SKM-1 treated with dmso at 0.1 percent for 144 hours (cell line): ENCODE results near the gene CDKN2AIP.
"Not testable (repeated sequence)": the region's sequence is repeated elsewhere in the genome, so short reads cannot be mapped to it uniquely, and the experiment has no call there.

Experiments
- DNase-seq: peaks from one replicate; lab custom pipeline; 2025; ENCODE audit not compliant: unreplicated experiment; lab: John Stamatoyannopoulos, UW

The CDKN2AIP gene

DNA sequence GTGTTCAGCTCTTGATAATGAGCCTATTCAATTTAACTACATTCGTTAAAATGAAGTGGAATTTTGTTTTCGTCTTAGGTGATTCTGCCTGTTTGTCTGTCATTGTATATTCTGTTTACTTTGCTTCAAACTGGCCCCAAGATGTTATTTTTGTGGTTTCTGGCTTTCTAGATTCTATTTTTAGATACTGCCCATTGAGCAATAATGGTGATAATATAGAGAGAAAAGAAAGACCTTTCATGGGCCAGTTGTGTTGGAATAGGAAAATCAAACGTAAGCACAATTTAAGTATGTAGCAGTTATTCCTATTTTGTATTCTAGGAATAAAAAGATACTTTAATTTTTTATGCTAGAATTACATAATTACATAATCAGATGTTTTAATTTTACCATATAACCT is 4.0 kb downstream of the CDKN2AIP start:
- no peak for DNase-seq

DNA sequence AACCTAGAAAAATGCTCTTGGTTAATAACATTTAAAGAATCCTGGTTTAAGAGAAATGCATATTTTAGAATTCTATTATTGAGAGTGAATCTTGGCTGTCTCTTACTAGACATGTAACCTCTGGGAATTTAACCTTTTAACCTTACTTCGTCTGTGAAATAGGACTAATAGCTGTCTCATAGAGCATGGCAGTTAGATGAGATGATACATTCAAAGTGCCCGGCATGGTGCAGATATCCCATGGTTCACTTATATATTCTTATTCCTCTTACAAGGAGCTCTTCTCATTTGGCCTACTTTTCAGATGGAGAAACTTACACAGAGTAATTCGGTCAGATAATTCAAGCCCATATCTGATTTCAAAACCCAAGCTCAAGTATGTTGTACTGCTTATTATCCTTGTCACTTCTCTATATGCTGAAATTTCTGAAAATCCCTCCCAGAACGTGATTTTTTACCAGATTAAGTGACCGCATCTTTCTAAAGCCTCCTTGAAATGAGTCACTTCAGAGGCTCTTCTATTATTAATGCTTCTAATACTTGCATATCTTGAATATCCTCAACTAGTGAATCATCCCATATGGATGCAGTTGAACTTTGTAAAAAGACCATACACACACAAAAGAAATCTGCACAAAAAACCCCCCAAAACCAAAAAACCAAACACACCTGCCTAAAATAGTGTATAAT is 4.9 kb downstream of the CDKN2AIP start:
- no peak for DNase-seq

DNA sequence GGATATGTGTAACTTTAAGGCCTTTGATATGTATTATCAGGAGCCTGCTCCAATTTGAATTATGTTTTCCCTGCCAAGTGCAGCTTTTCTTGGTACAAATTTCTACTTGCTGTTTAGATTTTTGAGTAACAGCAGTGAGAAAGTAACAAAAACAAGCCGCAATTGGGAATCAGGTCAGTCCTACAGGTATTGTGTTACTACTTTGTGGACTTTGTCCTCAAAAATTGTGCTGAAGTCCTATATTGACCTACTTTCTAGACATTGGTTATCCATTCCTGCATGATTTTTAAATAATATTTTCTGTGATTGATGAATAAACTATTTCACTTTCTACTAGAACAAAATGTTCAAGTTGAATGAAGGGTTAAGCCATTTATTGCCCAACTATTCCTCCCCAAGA is 5.7 kb downstream of the CDKN2AIP start:
- DNase-seq: no peak

DNA sequence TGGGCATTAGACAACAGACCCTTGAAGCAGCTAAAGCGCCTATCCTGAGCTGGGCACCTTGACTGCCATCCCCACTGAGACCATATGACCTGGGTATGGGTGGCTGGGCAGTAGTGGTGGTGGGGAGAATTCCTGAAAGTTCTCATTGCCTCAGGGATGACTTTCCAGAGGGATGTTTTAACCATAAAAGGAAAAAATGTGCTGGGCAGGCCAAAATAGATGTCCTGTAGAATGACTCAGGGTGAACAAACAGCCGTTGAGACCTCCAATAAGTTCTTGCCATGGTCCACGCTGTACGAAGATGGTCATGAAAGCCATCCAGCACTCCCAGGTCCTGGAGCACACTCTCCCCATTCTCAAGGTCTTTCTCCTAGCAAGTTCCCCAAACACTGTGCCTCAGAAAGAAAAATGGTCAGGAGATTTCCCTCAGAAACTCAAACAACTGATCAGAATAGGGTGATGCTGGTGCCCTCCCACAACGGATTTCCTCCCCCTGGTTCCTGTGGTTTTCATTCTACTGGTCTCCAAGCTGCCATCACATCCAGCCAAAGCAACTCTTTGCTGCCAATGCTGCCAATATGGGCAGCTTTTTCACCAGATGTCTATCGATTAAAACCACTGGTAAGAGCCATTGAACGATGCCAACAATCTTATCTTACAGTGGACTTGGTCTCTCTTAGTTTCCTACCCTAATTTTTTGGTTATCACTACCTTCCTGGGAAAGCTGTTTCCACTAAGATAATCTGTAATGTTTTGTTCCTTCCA is 11.2 kb downstream of the CDKN2AIP start:
- DNase-seq: no peak

DNA sequence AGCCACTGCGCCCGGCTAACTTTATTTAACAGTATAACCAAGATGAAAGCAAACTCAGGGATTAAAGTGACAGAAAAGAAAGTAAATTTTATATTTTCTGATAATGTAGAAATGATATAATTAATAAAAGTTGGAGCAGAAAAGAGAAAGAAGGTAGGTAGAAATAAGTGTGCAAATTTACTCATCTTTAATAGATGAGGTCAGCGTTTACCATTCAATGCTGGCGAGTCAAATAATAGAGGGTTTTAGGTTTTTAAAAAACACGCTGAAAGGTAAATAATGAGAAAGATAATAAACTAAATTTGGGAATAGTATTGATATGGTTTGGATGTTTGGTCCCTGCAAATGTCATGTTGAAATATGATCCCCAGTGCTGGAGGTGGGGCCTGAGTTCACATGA is 13.6 kb downstream of the CDKN2AIP start:
- DNase-seq: no peak

DNA sequence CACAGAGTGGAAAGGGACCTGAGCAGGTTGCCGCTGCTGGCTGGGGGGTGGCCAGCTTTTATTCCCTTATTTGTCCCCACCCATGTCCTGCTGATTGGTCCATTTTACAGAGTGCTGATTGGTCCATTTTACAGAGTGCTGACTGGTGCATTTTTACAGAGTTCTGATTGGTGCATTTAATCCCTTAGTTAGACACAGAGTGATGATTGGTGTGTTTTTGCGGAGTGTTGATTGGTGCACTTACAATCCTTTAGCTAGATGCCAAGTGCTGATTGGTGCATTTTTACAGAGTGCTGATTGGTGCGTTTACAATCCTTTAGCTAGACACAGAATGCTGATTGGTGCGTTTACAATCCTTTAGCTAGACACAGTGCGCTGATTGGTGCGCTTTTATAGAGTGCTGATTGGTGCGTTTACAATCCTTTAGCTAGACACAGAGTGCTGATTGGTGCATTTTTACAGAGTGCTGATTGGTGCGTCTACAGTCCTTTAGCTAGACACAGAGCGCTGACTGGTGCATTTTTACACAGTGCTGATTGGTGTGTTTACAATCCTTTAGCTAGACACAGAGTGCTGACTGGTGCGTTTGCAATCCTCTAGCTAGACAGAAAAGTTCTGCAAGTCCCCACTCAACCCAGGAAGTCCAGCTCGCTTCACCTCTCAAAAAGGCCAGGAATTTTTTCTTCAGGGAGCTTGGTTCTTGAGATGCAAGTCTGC is 19.6 kb downstream of the CDKN2AIP start:
- not testable (repeated sequence) for DNase-seq

DNA sequence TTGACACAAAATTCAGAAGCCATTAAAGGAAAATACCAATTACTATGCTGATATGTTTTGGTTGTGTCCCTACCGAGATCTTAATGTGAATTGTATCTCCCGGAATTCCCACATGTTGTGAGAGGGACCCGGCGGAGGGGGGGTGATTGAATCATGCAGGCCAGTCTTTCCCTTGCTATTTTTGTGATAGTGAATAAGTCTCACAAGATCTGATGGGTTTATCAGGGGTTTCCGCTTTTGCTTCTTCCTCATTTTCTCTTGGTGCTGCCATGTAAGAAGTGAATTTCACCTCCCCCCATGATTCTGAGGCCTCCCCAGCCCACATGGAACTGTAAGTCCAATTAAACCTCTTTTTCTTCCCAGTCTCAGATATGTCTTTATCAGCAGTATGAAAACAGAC is 21.4 kb downstream of the CDKN2AIP start:
- peak; percentile 10 for DNase-seq

DNA sequence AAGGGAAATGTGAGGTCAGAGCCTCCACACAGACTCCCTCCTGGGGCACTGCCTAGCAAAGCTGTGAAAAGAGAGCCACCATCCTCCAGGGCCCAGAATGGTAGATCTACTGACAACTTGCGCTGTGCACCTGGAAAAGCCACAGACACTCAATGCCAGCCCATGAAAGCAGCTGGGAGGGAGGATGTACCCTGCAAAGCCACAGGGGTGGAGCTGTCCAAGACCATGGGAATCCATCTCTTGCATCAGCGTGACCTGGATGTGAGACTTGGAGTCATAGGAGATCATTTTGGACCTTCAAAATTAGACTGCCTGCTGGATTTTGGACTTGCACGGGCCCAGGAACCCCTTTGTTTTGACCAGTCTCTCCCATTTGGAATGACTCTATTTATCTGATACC is 22.8 kb downstream of the CDKN2AIP start:
- DNase-seq: no peak

DNA sequence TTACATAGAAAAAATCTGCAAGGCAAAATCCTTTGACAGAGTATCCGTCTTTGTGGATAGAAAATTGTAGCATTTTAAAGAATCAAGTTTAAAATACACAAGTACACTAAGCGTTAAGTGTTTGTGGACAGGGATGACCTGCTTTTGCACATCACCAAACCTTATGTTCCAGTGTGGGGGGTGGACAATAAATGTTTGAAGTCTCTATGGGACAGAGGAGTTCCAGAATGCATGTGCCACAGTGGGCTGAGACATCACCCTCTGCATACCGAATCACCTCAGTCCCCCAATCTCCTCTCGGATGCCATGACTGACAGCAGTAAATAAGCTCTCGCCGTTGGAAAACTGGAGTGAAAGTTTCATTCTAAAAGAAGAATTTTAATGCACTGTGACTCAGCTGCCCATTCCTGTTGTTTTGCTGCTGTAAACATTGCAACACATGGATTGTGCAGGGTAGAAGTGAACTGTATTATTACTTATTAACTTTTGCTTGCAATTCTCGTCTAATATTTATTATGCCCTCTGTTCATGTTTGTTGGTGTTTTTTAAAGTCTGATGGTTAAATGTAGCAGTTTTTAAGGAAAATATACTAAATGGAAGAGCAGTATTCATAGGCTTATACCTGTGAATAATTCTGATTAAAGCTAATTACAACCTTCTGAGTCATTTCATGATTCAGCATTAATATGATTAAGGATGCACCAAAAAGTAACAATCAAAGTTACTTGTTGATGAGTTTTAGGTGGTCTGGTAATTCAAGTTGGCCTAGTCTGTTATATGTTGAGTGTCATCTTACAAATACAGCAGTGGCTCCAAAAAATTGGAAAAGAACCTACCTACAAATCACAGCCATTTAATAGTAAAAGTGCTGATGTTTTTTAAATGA is 24.0 kb downstream of the CDKN2AIP start:
- DNase-seq: no peak

DNA sequence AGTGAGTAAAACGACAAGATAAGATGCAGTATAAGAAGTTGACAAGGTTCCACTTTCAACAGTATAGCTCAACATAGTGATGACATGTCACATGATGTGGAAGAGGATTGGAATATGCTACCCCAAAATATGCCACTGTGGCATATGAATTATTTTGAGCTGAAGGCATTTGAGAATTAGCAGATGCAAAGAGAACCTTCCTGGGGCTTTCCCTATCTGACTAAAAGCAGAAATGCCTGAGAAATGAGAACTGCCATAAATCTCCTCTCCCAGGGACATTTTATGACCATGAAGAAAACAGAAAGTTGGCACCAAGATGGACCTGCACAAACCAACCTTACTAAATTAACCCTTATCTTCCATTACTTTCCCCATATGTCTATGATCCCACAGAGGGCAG is 24.8 kb downstream of the CDKN2AIP start:
- DNase-seq: no peak

DNA sequence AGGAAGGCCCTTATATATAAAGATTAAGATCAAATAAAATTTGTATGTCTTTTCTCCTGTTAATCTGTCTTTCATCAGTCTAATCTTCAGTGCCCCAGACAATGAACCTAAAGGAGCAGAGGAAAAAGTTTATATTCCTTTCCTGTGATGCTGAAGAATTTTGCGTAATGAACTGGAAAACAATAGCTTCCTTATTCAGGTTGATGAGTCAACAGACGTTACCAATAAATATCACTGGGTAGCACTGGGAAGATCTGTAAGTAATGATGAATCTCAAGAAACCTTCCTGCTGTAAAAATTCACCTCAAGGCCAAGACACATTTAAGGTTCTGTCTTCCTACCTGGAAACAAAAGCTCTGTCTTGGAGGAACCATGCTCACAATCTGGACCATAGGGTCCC is 25.5 kb downstream of the CDKN2AIP start:
- DNase-seq: no peak

DNA sequence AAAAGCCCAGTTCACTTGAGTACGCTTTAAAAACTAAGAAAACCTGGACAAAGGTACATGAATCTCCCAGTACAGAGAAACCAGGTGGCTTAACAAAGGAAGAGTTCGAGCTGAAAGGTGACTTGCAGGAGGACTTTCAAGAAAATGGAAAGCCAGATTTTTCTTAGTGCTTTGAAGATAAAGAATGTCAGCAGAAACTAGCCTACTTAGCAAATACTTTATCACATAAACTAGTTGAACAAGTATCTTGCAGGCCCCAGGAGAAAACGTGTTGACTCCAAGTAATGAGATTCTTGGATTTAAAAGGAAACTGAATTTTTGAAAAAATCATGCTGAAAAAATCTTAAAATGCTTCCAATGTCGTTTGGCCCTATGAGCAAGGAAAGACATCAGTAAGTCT is 26.4 kb downstream of the CDKN2AIP start:
- DNase-seq: no peak

DNA sequence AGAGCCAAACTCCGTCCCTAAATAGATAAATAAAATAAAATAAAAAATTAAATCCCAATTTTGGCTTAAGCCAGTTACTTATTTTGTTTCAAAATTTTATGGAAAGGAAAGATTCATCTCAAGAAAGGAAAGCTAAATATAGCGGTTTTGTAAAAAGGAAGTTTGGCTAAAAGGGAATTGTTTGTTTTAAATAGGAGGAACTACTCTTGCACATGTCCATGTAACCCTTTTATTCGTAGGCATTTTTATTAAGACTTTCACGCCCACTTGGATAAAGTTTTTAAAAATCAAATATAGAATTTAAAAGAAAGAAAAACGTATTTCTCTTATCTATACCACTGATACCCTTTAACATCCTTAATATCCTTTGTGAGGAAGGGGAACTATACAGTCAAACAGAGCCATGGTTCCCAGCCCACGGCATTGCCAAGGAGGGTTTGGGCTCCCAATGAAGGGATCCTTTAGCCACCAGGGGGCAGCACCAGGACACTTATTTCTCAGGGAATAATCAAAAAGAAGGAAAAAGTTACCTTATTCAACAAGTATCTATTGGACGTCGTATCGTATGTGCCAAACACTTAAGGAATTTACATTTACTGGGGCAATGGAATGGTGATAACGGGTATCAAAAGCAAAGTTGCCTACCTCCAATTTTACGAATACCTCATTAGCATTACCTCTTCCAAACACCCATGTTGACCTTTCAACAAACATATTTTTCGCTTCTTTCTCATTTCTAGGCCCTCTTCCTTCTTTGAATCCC is 27.7 kb downstream of the CDKN2AIP start:
- peak; percentile 77 for DNase-seq

DNA sequence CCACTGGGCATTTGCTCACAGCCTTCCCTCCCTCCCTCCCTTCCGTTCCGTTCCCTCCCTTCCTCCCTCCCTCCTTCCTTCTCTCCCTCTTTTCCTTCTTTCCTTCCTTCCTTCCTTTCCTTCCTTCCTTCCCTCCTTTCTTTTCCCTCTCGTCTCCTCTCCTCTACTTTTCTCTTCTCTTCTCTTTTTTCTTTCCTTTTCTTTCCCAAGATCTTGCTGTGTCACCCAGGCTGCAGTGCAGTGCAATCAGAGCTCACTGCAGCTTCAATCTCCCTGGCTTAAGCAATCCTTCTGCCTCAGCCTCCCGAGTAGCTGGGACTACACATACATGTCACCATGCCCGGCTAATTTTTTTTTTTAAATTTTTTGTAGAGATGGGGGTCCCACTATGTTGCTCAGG is 33.7 kb downstream of the CDKN2AIP start:
- no peak for DNase-seq

DNA sequence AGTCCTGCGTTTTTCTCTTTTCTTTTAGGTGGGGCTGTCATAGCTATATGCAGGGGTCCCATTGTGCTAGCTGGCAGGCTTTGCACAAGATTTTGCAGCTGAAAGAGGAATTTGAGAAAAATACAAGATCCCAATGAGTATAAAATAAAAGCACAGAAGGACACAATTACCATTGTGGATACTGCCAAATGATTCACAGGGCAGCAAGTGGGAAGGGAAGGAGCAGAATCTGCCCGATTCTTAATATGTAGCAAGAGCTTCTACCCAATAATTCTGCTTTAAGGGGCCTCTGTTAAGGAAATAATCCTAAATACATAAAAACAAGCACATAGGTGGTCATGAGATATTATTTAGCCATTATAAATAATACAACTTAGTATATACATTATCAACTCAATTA is 34.5 kb downstream of the CDKN2AIP start:
- DNase-seq: no peak

DNA sequence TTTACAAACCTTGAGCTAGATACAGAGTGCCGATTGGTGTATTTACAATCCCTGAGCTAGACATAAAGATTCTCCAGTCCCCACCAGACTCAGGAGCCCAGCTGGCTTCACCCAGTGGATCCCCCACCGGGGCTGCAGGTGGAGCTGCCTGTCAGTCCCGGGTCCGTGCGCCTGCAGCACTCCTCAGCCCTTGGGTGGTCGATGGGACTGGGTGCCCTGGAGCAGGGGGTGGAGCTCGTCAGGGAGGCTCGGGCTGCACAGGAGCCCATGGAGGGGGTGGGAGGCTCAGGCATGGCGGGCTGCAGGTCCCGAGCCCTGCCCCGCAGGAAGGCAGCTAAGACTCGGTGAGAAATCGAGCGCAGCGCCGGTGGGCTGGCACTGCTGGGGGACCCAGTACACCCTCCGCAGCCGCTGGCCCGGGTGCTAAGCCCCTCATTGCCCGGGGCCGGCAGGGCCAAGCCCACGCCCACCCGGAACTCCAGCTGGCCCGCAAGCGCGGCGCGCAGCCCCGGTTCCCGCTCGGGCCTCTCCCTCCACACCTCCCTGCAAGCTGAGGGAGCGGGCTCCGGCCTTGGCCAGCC is 38.2 kb downstream of the CDKN2AIP start:
- DNase-seq: not testable (repeated sequence)

DNA sequence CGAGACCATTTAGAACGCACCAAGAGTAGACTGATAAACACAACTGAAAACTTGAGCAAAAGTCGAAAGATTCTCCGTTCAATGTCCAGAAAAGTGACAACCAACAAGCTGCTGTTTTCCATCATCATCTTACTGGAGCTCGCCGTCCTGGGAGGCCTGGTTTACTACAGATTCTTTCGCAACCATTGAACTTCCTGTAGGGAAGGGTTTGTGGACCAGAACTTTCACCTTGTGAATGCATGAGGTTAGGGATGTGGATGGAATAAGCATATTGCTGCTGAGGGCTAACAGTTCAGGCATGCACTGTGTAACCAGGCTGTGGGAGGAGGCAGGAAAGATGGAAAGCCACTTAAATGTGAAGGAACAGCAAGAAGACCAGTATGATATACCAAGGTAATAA is 39.6 kb downstream of the CDKN2AIP start:
- DNase-seq: no peak

DNA sequence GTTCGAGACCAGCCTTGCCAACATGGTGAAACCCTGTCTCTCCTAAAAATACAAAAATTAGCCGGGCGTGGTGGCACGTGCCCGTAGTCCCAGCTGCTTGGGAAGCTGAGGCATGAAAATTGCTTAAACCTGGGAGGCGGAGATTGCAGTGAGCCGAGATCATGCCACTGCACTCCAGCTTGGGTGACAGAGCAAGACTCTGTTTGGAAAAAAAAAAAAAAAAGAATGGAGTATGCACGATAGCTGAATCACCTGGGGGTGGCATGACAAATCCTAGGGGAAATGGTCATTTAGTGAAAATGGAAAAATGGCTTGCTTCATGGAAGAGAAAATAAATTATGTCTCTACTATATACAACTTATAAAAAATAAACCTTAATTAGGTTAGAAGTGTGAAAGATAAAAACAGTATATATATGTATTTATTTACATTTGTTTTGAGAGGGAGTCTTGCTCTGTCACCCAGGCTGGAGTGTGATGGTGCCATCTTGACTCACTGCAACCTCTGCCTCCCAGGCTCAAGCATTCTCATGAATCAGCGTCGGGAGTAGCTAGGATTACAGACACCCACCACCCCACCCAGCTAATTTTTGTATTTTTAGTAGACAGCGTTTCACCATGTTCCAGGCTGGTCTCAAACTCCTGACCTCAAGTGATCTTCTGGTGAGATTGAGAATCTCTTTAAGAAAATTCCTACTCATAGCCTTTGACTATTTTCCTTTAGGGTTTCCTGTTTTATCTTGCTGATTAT is 41.1 kb downstream of the CDKN2AIP start:
- DNase-seq: no peak

DNA sequence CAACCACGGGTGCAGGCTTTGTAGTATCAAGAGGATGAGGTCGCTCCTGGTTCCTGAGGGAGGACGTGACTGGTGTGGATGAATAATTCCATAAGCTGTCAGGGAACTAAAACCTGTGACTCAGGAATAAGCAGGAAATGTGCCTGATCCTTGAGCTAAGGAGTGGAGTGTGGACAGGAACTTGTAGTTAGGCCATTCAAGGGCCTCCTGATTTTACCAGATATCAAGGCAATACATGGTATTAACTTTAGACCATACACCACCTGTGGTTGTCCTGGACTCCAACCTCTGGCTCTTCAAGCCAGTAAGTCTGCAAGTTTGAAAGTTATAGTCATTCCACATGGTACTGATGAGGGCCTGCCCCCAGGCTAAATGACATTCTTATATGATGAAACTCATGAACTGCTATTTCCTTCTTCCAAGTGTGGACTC is 48.4 kb downstream of the CDKN2AIP start:
- DNase-seq: no peak
